ENCODE results near the gene CEACAM4. TPM values are rescaled to one million over a fixed set of nuclear protein-coding genes. Genes with fewer than 3 reads are reported as not detected.

CEACAM4 gene
- total RNA-seq, result not detected in 2 replicates

GRCh38 chr19:41626877-41627276 is at the start of gene CEACAM4:
CEACAM4 (minus strand) TSS chr19:41627074; CDS start chr19:41626963, 111 bp downstream.

GRCh38 chr19:41575998-41576397 is 50.9 kb downstream of the CEACAM4 start, which contains the start of gene CEACAM21:
CEACAM21 (plus strand) TSS chr19:41576166; CDS start chr19:41576275, 109 bp downstream.

Small RNA genes within 50 kb of the gene (small RNA-seq; reads per million reads assigned to genes)
- not detected for gene AC243960.4

Other genes with a start within 250 kb of the CEACAM4 start
- gene EXOSC5, start 229.7 kb downstream of the CEACAM4 start, total RNA-seq, result 23.3 and 32.0 TPM in 2 replicates
- gene BCKDHA, start 229.3 kb downstream of the CEACAM4 start, total RNA-seq, result 35.6 and 37.9 TPM in 2 replicates
- gene B3GNT8, start 199.7 kb downstream of the CEACAM4 start, total RNA-seq, result 0.78 and 1.1 TPM in 2 replicates
- gene DMAC2, start 187.2 kb downstream of the CEACAM4 start, total RNA-seq, result 35.4 and 39.7 TPM in 2 replicates
- gene ERICH4, start 183.9 kb downstream of the CEACAM4 start, total RNA-seq, result not detected in 2 replicates
- gene CEACAM21, start 50.9 kb downstream of the CEACAM4 start, total RNA-seq, result not detected in 2 replicates
- not detected in 2 replicates for gene CEACAM7, start 61.2 kb upstream of the CEACAM4 start, total RNA-seq
- gene CEACAM5, start 81.6 kb upstream of the CEACAM4 start, total RNA-seq, result not detected in 2 replicates
- not detected in 2 replicates for gene CEACAM6, start 128.5 kb upstream of the CEACAM4 start, total RNA-seq
- gene CEACAM3, start 169.5 kb upstream of the CEACAM4 start, total RNA-seq, result not detected in 2 replicates
- gene LYPD4, start 217.6 kb upstream of the CEACAM4 start, total RNA-seq, result not detected in 2 replicates
- gene DMRTC2, start 218.0 kb upstream of the CEACAM4 start, total RNA-seq, result not detected in 2 replicates
- 442 and 1,330 TPM in 2 replicates for gene RPS19, start 233.2 kb upstream of the CEACAM4 start, total RNA-seq

Measured in subcutaneous preadipocyte (primary cell).